ENCODE measurements around the gene AP5Z1.

DNA sequence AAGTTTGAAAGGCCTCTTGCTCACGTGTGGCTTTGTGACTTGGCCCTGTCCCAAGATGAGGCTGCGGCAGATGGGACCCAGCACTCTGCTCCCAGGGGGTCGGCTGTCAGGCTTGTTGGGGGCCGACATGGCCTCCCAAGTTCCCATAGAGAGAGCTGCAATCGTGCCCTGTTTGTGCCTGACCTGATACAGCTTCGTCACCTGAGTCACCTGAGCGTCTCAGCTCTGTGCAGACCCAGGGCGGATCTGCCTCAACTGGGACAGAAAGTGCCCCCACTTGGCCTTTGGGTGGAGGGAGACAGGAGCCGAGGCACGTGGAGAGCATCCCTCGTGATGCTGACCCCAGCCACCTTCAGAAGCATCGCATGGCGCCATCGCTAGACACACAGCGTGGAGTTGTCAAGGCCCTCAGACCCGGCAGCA is 64.7 kb downstream of the AP5Z1 start:
- TF ChIP-seq, protein P1, sequence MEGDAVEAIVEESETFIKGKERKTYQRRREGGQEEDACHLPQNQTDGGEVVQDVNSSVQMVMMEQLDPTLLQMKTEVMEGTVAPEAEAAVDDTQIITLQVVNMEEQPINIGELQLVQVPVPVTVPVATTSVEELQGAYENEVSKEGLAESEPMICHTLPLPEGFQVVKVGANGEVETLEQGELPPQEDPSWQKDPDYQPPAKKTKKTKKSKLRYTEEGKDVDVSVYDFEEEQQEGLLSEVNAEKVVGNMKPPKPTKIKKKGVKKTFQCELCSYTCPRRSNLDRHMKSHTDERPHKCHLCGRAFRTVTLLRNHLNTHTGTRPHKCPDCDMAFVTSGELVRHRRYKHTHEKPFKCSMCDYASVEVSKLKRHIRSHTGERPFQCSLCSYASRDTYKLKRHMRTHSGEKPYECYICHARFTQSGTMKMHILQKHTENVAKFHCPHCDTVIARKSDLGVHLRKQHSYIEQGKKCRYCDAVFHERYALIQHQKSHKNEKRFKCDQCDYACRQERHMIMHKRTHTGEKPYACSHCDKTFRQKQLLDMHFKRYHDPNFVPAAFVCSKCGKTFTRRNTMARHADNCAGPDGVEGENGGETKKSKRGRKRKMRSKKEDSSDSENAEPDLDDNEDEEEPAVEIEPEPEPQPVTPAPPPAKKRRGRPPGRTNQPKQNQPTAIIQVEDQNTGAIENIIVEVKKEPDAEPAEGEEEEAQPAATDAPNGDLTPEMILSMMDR (IDR thresholded peaks at IDR 0.05): no peak
- no peak for TF ChIP-seq EZH2 (IDR thresholded peaks at IDR 0.05; ENCODE audit: borderline replicate concordance, insufficient read depth, low read depth, low read length, poor library complexity, severe bottlenecking)

All from B cell (primary cell).